ENCODE measurements around the gene PATJ.

DNA sequence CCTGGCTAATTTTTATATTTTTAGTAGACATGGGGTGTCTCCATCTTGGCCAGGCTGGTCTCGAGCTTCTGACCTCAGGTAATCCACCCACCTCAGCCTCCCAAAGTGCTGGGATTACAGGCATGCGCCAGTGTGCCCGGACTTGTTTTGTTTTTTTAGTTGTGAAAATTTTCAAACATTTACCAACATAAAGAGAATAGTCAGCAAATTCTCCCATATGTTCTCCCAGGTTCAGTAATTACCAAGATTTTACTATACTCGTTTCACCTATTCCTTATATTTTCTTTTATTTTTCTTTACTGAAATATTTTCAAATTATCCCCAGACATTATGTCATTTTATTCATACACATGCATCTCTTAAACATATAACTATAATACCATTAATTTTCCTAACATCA lies 234.3 kb downstream of the PATJ start:
- TF ChIP-seq, protein P1, sequence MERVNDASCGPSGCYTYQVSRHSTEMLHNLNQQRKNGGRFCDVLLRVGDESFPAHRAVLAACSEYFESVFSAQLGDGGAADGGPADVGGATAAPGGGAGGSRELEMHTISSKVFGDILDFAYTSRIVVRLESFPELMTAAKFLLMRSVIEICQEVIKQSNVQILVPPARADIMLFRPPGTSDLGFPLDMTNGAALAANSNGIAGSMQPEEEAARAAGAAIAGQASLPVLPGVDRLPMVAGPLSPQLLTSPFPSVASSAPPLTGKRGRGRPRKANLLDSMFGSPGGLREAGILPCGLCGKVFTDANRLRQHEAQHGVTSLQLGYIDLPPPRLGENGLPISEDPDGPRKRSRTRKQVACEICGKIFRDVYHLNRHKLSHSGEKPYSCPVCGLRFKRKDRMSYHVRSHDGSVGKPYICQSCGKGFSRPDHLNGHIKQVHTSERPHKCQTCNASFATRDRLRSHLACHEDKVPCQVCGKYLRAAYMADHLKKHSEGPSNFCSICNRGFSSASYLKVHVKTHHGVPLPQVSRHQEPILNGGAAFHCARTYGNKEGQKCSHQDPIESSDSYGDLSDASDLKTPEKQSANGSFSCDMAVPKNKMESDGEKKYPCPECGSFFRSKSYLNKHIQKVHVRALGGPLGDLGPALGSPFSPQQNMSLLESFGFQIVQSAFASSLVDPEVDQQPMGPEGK (CRISPR knock-in tag; IDR thresholded peaks at IDR 0.05): no peak
- TF ChIP-seq, protein P2, sequence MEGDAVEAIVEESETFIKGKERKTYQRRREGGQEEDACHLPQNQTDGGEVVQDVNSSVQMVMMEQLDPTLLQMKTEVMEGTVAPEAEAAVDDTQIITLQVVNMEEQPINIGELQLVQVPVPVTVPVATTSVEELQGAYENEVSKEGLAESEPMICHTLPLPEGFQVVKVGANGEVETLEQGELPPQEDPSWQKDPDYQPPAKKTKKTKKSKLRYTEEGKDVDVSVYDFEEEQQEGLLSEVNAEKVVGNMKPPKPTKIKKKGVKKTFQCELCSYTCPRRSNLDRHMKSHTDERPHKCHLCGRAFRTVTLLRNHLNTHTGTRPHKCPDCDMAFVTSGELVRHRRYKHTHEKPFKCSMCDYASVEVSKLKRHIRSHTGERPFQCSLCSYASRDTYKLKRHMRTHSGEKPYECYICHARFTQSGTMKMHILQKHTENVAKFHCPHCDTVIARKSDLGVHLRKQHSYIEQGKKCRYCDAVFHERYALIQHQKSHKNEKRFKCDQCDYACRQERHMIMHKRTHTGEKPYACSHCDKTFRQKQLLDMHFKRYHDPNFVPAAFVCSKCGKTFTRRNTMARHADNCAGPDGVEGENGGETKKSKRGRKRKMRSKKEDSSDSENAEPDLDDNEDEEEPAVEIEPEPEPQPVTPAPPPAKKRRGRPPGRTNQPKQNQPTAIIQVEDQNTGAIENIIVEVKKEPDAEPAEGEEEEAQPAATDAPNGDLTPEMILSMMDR (CRISPR knock-in tag; IDR thresholded peaks at IDR 0.05): no peak
- TF ChIP-seq, protein P3, sequence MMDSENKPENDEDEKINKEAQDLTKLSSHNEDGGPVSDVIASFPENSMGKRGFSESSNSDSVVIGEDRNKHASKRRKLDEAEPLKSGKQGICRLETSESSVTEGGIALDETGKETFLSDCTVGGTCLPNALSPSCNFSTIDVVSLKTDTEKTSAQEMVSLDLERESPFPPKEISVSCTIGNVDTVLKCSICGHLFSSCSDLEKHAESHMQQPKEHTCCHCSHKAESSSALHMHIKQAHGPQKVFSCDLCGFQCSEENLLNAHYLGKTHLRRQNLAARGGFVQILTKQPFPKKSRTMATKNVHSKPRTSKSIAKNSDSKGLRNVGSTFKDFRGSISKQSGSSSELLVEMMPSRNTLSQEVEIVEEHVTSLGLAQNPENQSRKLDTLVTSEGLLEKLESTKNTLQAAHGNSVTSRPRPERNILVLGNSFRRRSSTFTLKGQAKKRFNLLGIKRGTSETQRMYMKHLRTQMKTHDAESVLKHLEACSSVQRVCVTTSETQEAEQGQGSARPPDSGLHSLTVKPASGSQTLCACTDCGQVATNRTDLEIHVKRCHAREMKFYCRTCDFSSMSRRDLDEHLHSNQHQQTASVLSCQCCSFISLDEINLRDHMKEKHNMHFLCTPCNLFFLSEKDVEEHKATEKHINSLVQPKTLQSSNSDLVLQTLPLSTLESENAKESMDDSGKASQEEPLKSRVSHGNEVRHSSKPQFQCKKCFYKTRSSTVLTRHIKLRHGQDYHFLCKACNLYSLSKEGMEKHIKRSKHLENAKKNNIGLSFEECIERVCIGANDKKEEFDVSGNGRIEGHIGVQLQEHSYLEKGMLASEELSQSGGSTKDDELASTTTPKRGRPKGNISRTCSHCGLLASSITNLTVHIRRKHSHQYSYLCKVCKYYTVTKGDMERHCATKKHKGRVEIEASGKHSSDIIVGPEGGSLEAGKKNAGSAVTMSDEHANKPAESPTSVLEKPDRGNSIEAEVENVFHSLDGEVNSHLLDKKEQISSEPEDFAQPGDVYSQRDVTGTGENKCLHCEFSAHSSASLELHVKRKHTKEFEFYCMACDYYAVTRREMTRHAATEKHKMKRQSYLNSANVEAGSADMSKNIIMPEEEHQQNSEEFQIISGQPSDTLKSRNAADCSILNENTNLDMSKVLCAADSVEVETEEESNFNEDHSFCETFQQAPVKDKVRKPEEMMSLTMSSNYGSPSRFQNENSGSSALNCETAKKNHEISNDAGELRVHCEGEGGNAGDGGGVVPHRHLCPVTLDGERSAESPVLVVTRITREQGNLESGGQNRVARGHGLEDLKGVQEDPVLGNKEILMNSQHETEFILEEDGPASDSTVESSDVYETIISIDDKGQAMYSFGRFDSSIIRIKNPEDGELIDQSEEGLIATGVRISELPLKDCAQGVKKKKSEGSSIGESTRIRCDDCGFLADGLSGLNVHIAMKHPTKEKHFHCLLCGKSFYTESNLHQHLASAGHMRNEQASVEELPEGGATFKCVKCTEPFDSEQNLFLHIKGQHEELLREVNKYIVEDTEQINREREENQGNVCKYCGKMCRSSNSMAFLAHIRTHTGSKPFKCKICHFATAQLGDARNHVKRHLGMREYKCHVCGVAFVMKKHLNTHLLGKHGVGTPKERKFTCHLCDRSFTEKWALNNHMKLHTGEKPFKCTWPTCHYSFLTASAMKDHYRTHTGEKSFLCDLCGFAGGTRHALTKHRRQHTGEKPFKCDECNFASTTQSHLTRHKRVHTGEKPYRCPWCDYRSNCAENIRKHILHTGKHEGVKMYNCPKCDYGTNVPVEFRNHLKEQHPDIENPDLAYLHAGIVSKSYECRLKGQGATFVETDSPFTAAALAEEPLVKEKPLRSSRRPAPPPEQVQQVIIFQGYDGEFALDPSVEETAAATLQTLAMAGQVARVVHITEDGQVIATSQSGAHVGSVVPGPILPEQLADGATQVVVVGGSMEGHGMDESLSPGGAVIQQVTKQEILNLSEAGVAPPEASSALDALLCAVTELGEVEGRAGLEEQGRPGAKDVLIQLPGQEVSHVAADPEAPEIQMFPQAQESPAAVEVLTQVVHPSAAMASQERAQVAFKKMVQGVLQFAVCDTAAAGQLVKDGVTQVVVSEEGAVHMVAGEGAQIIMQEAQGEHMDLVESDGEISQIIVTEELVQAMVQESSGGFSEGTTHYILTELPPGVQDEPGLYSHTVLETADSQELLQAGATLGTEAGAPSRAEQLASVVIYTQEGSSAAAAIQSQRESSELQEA (CRISPR knock-in tag; IDR thresholded peaks at IDR 0.05; ENCODE audit: not compliant biosample characterization): no peak
- TF ChIP-seq, protein P4, sequence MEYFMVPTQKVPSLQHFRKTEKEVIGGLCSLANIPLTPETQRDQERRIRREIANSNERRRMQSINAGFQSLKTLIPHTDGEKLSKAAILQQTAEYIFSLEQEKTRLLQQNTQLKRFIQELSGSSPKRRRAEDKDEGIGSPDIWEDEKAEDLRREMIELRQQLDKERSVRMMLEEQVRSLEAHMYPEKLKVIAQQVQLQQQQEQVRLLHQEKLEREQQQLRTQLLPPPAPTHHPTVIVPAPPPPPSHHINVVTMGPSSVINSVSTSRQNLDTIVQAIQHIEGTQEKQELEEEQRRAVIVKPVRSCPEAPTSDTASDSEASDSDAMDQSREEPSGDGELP (IDR thresholded peaks at IDR 0.05; ENCODE audit: borderline replicate concordance, low read depth): no peak
- TF ChIP-seq JUNB (CRISPR knock-in tag; IDR thresholded peaks at IDR 0.05; ENCODE audit: borderline replicate concordance) (no peak), CAMTA2 (CRISPR knock-in tag; IDR thresholded peaks at IDR 0.05; ENCODE audit: borderline replicate concordance) (no peak), ARID2 (CRISPR knock-in tag; IDR thresholded peaks at IDR 0.05; ENCODE audit: borderline replicate concordance) (no peak), POLR2A (IDR thresholded peaks at IDR 0.05; ENCODE audit: insufficient read depth in 1 of 2, low read depth in 2 of 2, low read length in 2 of 2) (no peak), EHMT2 (IDR thresholded peaks at IDR 0.05; ENCODE audit: borderline replicate concordance, low read depth, low read length) (no peak), ZFP37 (CRISPR knock-in tag; IDR thresholded peaks at IDR 0.05; ENCODE audit: borderline replicate concordance) (no peak), TBL1XR1 (IDR thresholded peaks at IDR 0.05; ENCODE audit: borderline replicate concordance, low read length, partially characterized antibody) (no peak), TCF7 (IDR thresholded peaks at IDR 0.05; ENCODE audit: low read depth) (no peak)
- TF ChIP-seq, protein P5, sequence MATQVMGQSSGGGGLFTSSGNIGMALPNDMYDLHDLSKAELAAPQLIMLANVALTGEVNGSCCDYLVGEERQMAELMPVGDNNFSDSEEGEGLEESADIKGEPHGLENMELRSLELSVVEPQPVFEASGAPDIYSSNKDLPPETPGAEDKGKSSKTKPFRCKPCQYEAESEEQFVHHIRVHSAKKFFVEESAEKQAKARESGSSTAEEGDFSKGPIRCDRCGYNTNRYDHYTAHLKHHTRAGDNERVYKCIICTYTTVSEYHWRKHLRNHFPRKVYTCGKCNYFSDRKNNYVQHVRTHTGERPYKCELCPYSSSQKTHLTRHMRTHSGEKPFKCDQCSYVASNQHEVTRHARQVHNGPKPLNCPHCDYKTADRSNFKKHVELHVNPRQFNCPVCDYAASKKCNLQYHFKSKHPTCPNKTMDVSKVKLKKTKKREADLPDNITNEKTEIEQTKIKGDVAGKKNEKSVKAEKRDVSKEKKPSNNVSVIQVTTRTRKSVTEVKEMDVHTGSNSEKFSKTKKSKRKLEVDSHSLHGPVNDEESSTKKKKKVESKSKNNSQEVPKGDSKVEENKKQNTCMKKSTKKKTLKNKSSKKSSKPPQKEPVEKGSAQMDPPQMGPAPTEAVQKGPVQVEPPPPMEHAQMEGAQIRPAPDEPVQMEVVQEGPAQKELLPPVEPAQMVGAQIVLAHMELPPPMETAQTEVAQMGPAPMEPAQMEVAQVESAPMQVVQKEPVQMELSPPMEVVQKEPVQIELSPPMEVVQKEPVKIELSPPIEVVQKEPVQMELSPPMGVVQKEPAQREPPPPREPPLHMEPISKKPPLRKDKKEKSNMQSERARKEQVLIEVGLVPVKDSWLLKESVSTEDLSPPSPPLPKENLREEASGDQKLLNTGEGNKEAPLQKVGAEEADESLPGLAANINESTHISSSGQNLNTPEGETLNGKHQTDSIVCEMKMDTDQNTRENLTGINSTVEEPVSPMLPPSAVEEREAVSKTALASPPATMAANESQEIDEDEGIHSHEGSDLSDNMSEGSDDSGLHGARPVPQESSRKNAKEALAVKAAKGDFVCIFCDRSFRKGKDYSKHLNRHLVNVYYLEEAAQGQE (IDR thresholded peaks at IDR 0.05; ENCODE audit: borderline replicate concordance in 1 of 2, low read depth in 1 of 2, low read length in 2 of 2): no peak
